Measurements from ENCODE around the gene LRRC31.

LRRC31 gene

GRCh38 chr3:169863458-169863899 is 6.3 kb downstream of the LRRC31 start:
- peak; percentile 23 to 49 (median 38) for DNase-seq (ENCODE audit: low read depth in 3 of 3)

- no peak for DNase-seq (ENCODE audit: low read depth in 3 of 3)
Measured at GRCh38 chr3:169861871-169862270, 7.9 kb downstream of the LRRC31 start.

- DNase-seq (ENCODE audit: low read depth in 3 of 3), result no peak
Measured at GRCh38 chr3:169857811-169858210, 11.9 kb downstream of the LRRC31 start.

GRCh38 chr3:169855514-169855913 is 14.2 kb downstream of the LRRC31 start:
- DNase-seq (ENCODE audit: low read depth in 3 of 3), result no peak

GRCh38 chr3:169850618-169851017 is 19.1 kb downstream of the LRRC31 start:
- no peak for DNase-seq (ENCODE audit: low read depth in 3 of 3)

GRCh38 chr3:169848741-169849140 is 21.0 kb downstream of the LRRC31 start:
- DNase-seq (ENCODE audit: low read depth in 3 of 3), result no peak

GRCh38 chr3:169847896-169848295 is 21.8 kb downstream of the LRRC31 start:
- no peak for DNase-seq (ENCODE audit: low read depth in 3 of 3)

- DNase-seq (ENCODE audit: low read depth in 3 of 3), result no peak
Measured at GRCh38 chr3:169846458-169847193, 23.1 kb downstream of the LRRC31 start.

- DNase-seq (ENCODE audit: low read depth in 3 of 3), result no peak
Measured at GRCh38 chr3:169842960-169843359, 26.8 kb downstream of the LRRC31 start.

- DNase-seq (ENCODE audit: low read depth in 3 of 3), result no peak
Measured at GRCh38 chr3:169841171-169841570, 28.6 kb downstream of the LRRC31 start.

- DNase-seq (ENCODE audit: low read depth in 3 of 3), result no peak
Measured at GRCh38 chr3:169838511-169839030, 31.2 kb downstream of the LRRC31 start.

- no peak for DNase-seq (ENCODE audit: low read depth in 3 of 3)
Measured at GRCh38 chr3:169836942-169837275, 32.8 kb downstream of the LRRC31 start.

- DNase-seq (ENCODE audit: low read depth in 3 of 3), result no peak
Measured at GRCh38 chr3:169836078-169836941, 33.4 kb downstream of the LRRC31 start.

GRCh38 chr3:169835533-169835932 is 34.2 kb downstream of the LRRC31 start:
- DNase-seq (ENCODE audit: low read depth in 3 of 3), result no peak

- no peak for DNase-seq (ENCODE audit: low read depth in 3 of 3)
Measured at GRCh38 chr3:169827712-169828111, 42.0 kb downstream of the LRRC31 start.

GRCh38 chr3:169825316-169825715 is 44.4 kb downstream of the LRRC31 start:
- no peak for DNase-seq (ENCODE audit: low read depth in 3 of 3)

- no peak for DNase-seq (ENCODE audit: low read depth in 3 of 3)
Measured at GRCh38 chr3:169822983-169823382, 46.8 kb downstream of the LRRC31 start.

GRCh38 chr3:169822540-169822939 is 47.2 kb downstream of the LRRC31 start:
- no peak for DNase-seq (ENCODE audit: low read depth in 3 of 3)

- DNase-seq (ENCODE audit: low read depth in 3 of 3), result no peak
Measured at GRCh38 chr3:169822091-169822490, 47.6 kb downstream of the LRRC31 start.

- no peak for DNase-seq (ENCODE audit: low read depth in 3 of 3)
Measured at GRCh38 chr3:169818316-169818715, 51.4 kb downstream of the LRRC31 start.

- no peak for DNase-seq (ENCODE audit: low read depth in 3 of 3)
Measured at GRCh38 chr3:169815590-169816150, 54.1 kb downstream of the LRRC31 start.

- DNase-seq (ENCODE audit: low read depth in 3 of 3), result peak; percentile 26 to 66 (median 52)
Measured at GRCh38 chr3:169813757-169814517, 55.8 kb downstream of the LRRC31 start.
